Activated naive CD4-positive, alpha-beta T cell treated with anti-CD3 and anti-CD28 coated beads, Interleukin-2, amount 50 U/mL, for 72 hours (primary cell): ENCODE data around the gene DUSP1. TPM values are rescaled to one million over a fixed set of nuclear protein-coding genes. Genes with fewer than 3 reads are reported as not detected.
A peak's percentile ranks its signal among the peaks of the same experiment; 100 is the strongest.
"Not testable (repeated sequence)": the region's sequence is repeated elsewhere in the genome, so short reads cannot be mapped to it uniquely, and the experiment has no call there.

Experiments used
- ATAC-seq, 2 donors: fragments of 150-1000 bp; cut with Tn5 transposase; 2 replicates each; pipeline ENCODE4 v1.10.0; 2021; ENCODE audit warnings: mild to moderate bottlenecking in 2 of 2, moderate library complexity in 2 of 2
- DNase-seq, 2 donors: peaks; one replicate each; pipeline ENCODE4 v3.0.0; 2021 to 2022; ENCODE audit warnings: low spot score in 2 of 2
- H3K27ac Mint-ChIP-seq, 2 donors: one replicate each; pipeline ENCODE4 v1.8.0; 2022; ENCODE audit warnings: mild to moderate bottlenecking in 2 of 2, mixed read lengths in 2 of 2
- H3K36me3 Mint-ChIP-seq, 2 donors: one replicate each; pipeline ENCODE4 v1.8.0; 2022; ENCODE audit warnings: mixed read lengths in 2 of 2
- H3K9me3 Mint-ChIP-seq, 2 donors: one replicate each; pipeline ENCODE4 v1.8.0; 2022; ENCODE audit warnings: mixed read lengths in 2 of 2
- total RNA-seq, 2 donors: library from RNA; stranded (reverse); gene quantifications; one replicate each; pipeline ENCODE4 v1.2.3, GENCODE V29; 2022

DUSP1 gene
- total RNA-seq, 2 donors from 2014 or later = 12.0 to 17.6 TPM

GRCh38 chr5:172788771-172789686 is 18.0 kb upstream of the DUSP1 start:
- ATAC-seq = peak in 1 of 2 donors; percentile 9
- Mint-ChIP-seq H3K27ac (no peak overlapping the region), H3K36me3 (no peaks in the 10 kb centered on the region), H3K9me3 (no peaks in the 10 kb centered on the region)
- no peak for DNase-seq

GRCh38 chr5:172787538-172787937 is 16.5 kb upstream of the DUSP1 start:
- not testable (repeated sequence) for ATAC-seq, DNase-seq, H3K9me3 Mint-ChIP-seq, H3K27ac Mint-ChIP-seq, H3K36me3 Mint-ChIP-seq

GRCh38 chr5:172786736-172787462 is 15.9 kb upstream of the DUSP1 start:
- Mint-ChIP-seq H3K27ac (no peak overlapping the region), H3K36me3 (no peaks in the 10 kb centered on the region), H3K9me3 (no peaks in the 10 kb centered on the region)
- DNase-seq (no peak), ATAC-seq (no peak)

- no peak for DNase-seq
- no peaks in the 10 kb centered on the region for H3K36me3 Mint-ChIP-seq
- no peaks in the 10 kb centered on the region for H3K9me3 Mint-ChIP-seq
- no peak for ATAC-seq
- peak overlapping the region in 1 of 2 donors; percentile 79 for H3K27ac Mint-ChIP-seq
These were observed 14.6 kb upstream of the DUSP1 start for GRCh38 chr5:172785429-172786088.

GRCh38 chr5:172784162-172784561 is 13.2 kb upstream of the DUSP1 start:
- H3K36me3 Mint-ChIP-seq, H3K9me3 Mint-ChIP-seq, ATAC-seq, DNase-seq, H3K27ac Mint-ChIP-seq: not testable (repeated sequence)

- not testable (repeated sequence) for H3K36me3 Mint-ChIP-seq, H3K9me3 Mint-ChIP-seq, H3K27ac Mint-ChIP-seq, ATAC-seq, DNase-seq
These were observed 12.3 kb upstream of the DUSP1 start for GRCh38 chr5:172783319-172783718.

GRCh38 chr5:172782169-172783039 is 11.4 kb upstream of the DUSP1 start:
- ATAC-seq = peak in 1 of 2 donors; percentile 36
- Mint-ChIP-seq H3K9me3 (no peaks in the 10 kb centered on the region), H3K27ac (no peak overlapping the region), H3K36me3 (no peaks in the 10 kb centered on the region)
- DNase-seq = no peak

- peaks cover 0 to 1% of the 10 kb centered on the region in 2 donors for H3K36me3 Mint-ChIP-seq
- H3K9me3 Mint-ChIP-seq = no peaks in the 10 kb centered on the region
- no peak for DNase-seq
- ATAC-seq = no peak
- no peak overlapping the region for H3K27ac Mint-ChIP-seq
These were observed 8.8 kb upstream of the DUSP1 start for GRCh38 chr5:172779691-172780341.

- ATAC-seq (peak; percentile 38 to 59), DNase-seq (no peak)
- H3K9me3 Mint-ChIP-seq = no peaks in the 10 kb centered on the region
- H3K36me3 Mint-ChIP-seq = peaks cover 0 to 14% of the 10 kb centered on the region in 2 donors
- peak overlapping the region; percentile 78 to 98 for H3K27ac Mint-ChIP-seq
These were observed 7.2 kb upstream of the DUSP1 start for GRCh38 chr5:172777881-172778814.

- Mint-ChIP-seq H3K36me3 (peaks cover 0 to 15% of the 10 kb centered on the region in 2 donors), H3K27ac (peak overlapping the region in 1 of 2 donors; percentile 35), H3K9me3 (no peaks in the 10 kb centered on the region)
- DNase-seq (no peak), ATAC-seq (no peak)
These were observed 5.2 kb upstream of the DUSP1 start for GRCh38 chr5:172776235-172776594.

- DNase-seq = no peak
These were observed 4.6 kb upstream of the DUSP1 start for GRCh38 chr5:172775326-172776234.

GRCh38 chr5:172774561-172775315 is 3.7 kb upstream of the DUSP1 start:
- H3K27ac Mint-ChIP-seq = peak overlapping the region; percentile 80 to 97
- peaks cover 6 to 15% of the 10 kb centered on the region in 2 donors for H3K36me3 Mint-ChIP-seq
- H3K9me3 Mint-ChIP-seq = no peaks in the 10 kb centered on the region
- DNase-seq (no peak), ATAC-seq (no peak)

More at GRCh38 chr5:172775326-172776234, 4.6 kb upstream of the DUSP1 start:
- no peak for ATAC-seq
- Mint-ChIP-seq H3K36me3 (peaks cover 0 to 15% of the 10 kb centered on the region in 2 donors), H3K27ac (peak overlapping the region in 1 of 2 donors; percentile 97), H3K9me3 (no peaks in the 10 kb centered on the region)
